Breast epithelium (tissue), 3 donors: Measurements from ENCODE around the gene ABL1.

Experiments used
- CTCF ChIP-seq, 3 donors: fragments of 450-650 bp; IDR thresholded peaks; one replicate each; pipeline ENCODE4 v1.5.1; 2016 to 2017; ENCODE audit warnings: antibody characterized with exemption in 3 of 3, mild to moderate bottlenecking in 3 of 3, moderate library complexity in 3 of 3
- POLR2A ChIP-seq: fragments of 450-650 bp; IDR thresholded peaks from one replicate; pipeline ENCODE4 v1.6.1; 2016; ENCODE audit warnings: antibody characterized with exemption, mild to moderate bottlenecking, moderate library complexity

GRCh38 chr9:130834371-130835336 is at the start of gene ABL1:
- no peak for TF ChIP-seq CTCF (IDR thresholded peaks at IDR 0.05)
- TF ChIP-seq POLR2A, result no peak
